A549 (cell line): ENCODE measurements around the gene CMPK1. TPM values are rescaled to one million over a fixed set of nuclear protein-coding genes. Genes with fewer than 3 reads are reported as not detected.
A peak's percentile ranks its signal among the peaks of the same experiment; 100 is the strongest.

ENCODE experiments used
- ATAC-seq, 2 experiments: fragments of 200-7000 bp in 1 of 2; fragments of >200 bp in 1 of 2; cut with Nextera tagmentation in 1 of 2; cut with Tn5 transposase in 1 of 2; 3 replicates each; pipeline versions ENCODE4 v1.8.0 to v1.9.1; 2018 to 2020; ENCODE audit warnings: mild to moderate bottlenecking in 1 of 2, moderate library complexity in 1 of 2
- CTCF ChIA-PET: fragments of 300-600 bp; sonication (Branson Sonifier 250); formaldehyde crosslinking; extraction: SDS; loops from one replicate; lab custom pipeline; 2021; ENCODE audit warnings: antibody characterized with exemption, inconsistent platforms; lab: Yijun Ruan, JAX
- POLR2A ChIA-PET: fragments of 350-600 bp; formaldehyde crosslinking; extraction: SDS; loops from one replicate; lab custom pipeline; 2021; ENCODE audit warnings: antibody characterized with exemption, inconsistent platforms; lab: Yijun Ruan, JAX
- DNase-seq, 2 experiments: peaks; one replicate each; pipeline versions ENCODE4 v3.0.0 to v3.0.0-alpha.2; 2011 to 2016; ENCODE audit warnings: low read depth in 1 of 2, low spot score in 1 of 2
- FAIRE-seq: peaks from 2 replicates; lab custom pipeline; 2011; peaks lifted over from hg19 to GRCh38; lab: Jason Lieb, UNC
- H3K27ac ChIP-seq, 2 experiments: fragments of >200 bp; sonication (Bioruptor Twin); formaldehyde crosslinking; 3 replicates each; pipeline ENCODE4 v1.5.1; 2016 to 2017
- H3K4me1 ChIP-seq: fragments of >200 bp; sonication (Bioruptor Twin); formaldehyde crosslinking; 3 replicates; pipeline ENCODE4 v1.6.1; 2016
- H3K4me2 ChIP-seq: fragments of >200 bp; sonication (Bioruptor Twin); formaldehyde crosslinking; 3 replicates; pipeline ENCODE4 v1.6.1; 2016
- H3K4me3 ChIP-seq: fragments of >200 bp; sonication (Bioruptor Twin); formaldehyde crosslinking; 3 replicates; pipeline ENCODE4 v1.5.1; 2016
- H3K9me3 ChIP-seq: fragments of >200 bp; sonication (Bioruptor Twin); formaldehyde crosslinking; 3 replicates; pipeline ENCODE4 v1.6.1; 2016
- BHLHE40 ChIP-seq: IDR thresholded peaks from 2 replicates; pipeline ENCODE4 v1.6.1; 2012; ENCODE audit warnings: low read depth, low read length, inconsistent platforms
- CBX2 ChIP-seq: fragments of 200-600 bp; sonication (generic); IDR thresholded peaks from 2 replicates; pipeline ENCODE4 v1.6.1; 2016; ENCODE audit warnings: low read depth, mild to moderate bottlenecking, borderline replicate concordance
- CBX8 ChIP-seq: fragments of 200-600 bp; sonication (generic); IDR thresholded peaks from 2 replicates; pipeline ENCODE4 v1.6.1; 2016
- CEBPB ChIP-seq, 2 experiments: fragments of >200 bp in 1 of 2; sonication (Bioruptor Twin) in 1 of 2; formaldehyde crosslinking in 1 of 2; IDR thresholded peaks; 2 replicates each; pipeline ENCODE4 v1.6.1; 2012 to 2016
- CHD2 ChIP-seq: fragments of 150-350 bp; IDR thresholded peaks from 2 replicates; pipeline ENCODE4 v1.6.1; 2014; ENCODE audit warnings: low read length; ENCODE audit not compliant: partially characterized antibody
- EHF ChIP-seq: fragments of 250-450 bp; sonication (Bioruptor Pico); IDR thresholded peaks from 2 replicates; pipeline ENCODE4 v1.5.0; 2020; ENCODE audit warnings: mild to moderate bottlenecking
- EHMT2 ChIP-seq: fragments of 200-600 bp; sonication (generic); IDR thresholded peaks from 2 replicates; pipeline ENCODE4 v1.6.1; 2016; ENCODE audit warnings: antibody characterized with exemption, low read depth, mild to moderate bottlenecking, moderate library complexity
- FOSB ChIP-seq: fragments of 250-450 bp; sonication (Bioruptor Pico); IDR thresholded peaks from 2 replicates; pipeline ENCODE4 v1.5.0; 2020; ENCODE audit warnings: mild to moderate bottlenecking, moderate library complexity
- FOSL2 ChIP-seq, 2 experiments: fragments of 450-650 bp in 1 of 2; fragments of >200 bp in 1 of 2; sonication (Bioruptor Twin) in 1 of 2; formaldehyde crosslinking; IDR thresholded peaks; 2 replicates each; pipeline versions ENCODE4 v1.5.0 to v1.6.1; 2016 to 2020; ENCODE audit warnings: mild to moderate bottlenecking in 1 of 2, moderate library complexity in 1 of 2
- FOXS1 ChIP-seq: fragments of 250-450 bp; sonication (Bioruptor Pico); IDR thresholded peaks from 2 replicates; pipeline ENCODE4 v1.5.0; 2020; ENCODE audit warnings: mild to moderate bottlenecking, moderate library complexity
- HEYL ChIP-seq: fragments of 250-450 bp; sonication (Bioruptor Pico); IDR thresholded peaks from 2 replicates; pipeline ENCODE4 v1.8.0; 2021; ENCODE audit warnings: mild to moderate bottlenecking, moderate library complexity
- HOXB13 ChIP-seq: fragments of 250-450 bp; sonication (Bioruptor Pico); IDR thresholded peaks from 2 replicates; pipeline ENCODE4 v1.5.0; 2020; ENCODE audit warnings: low read depth, mild to moderate bottlenecking, moderate library complexity
- JUN ChIP-seq, 2 experiments: fragments of >200 bp; sonication (Bioruptor Twin); formaldehyde crosslinking; IDR thresholded peaks; 2 replicates in 1 of 2; 3 replicates in 1 of 2; pipeline ENCODE4 v1.6.1; 2016 to 2017
- KDM1A ChIP-seq: fragments of 200-600 bp; sonication (generic); IDR thresholded peaks from 2 replicates; pipeline ENCODE4 v1.6.1; 2016; ENCODE audit warnings: low read depth, mild to moderate bottlenecking
- MYC ChIP-seq: IDR thresholded peaks from 2 replicates; pipeline ENCODE4 v1.6.1; 2012; ENCODE audit warnings: mild to moderate bottlenecking, inconsistent platforms, low read length, improper control_type of control experiment, borderline replicate concordance
- PHF8 ChIP-seq: fragments of 200-600 bp; sonication (generic); IDR thresholded peaks from 2 replicates; pipeline ENCODE4 v1.6.1; 2016; ENCODE audit warnings: low read depth, mild to moderate bottlenecking, antibody characterized with exemption, moderate library complexity, borderline replicate concordance
- POLR2A ChIP-seq: IDR thresholded peaks from 2 replicates; pipeline ENCODE4 v1.6.1; 2012; ENCODE audit warnings: mild to moderate bottlenecking, low read length
- RCOR1 ChIP-seq: fragments of 150-350 bp; IDR thresholded peaks from 2 replicates; pipeline ENCODE4 v1.6.1; 2014; ENCODE audit warnings: antibody characterized with exemption, low read length, low read depth
- SREBF2 ChIP-seq: fragments of 450-650 bp; IDR thresholded peaks from 2 replicates; pipeline ENCODE4 v1.6.1; 2014; ENCODE audit warnings: mild to moderate bottlenecking, moderate library complexity
- TP53 ChIP-seq: fragments of 250-450 bp; sonication (Bioruptor Pico); IDR thresholded peaks from 2 replicates; pipeline ENCODE4 v1.5.0; 2021; ENCODE audit warnings: mild to moderate bottlenecking, moderate library complexity
- ZC3H11A ChIP-seq: fragments of 450-650 bp; IDR thresholded peaks from 2 replicates; pipeline ENCODE4 v1.6.1; 2014; ENCODE audit warnings: antibody characterized with exemption, mild to moderate bottlenecking
- ZFP36 ChIP-seq: fragments of 450-650 bp; IDR thresholded peaks from 2 replicates; pipeline ENCODE4 v1.6.1; 2014; ENCODE audit warnings: borderline replicate concordance; ENCODE audit not compliant: partially characterized antibody
- ZNF302 ChIP-seq: fragments of 250-450 bp; sonication (Bioruptor Pico); IDR thresholded peaks from 2 replicates; pipeline ENCODE4 v1.9.0; 2021; ENCODE audit warnings: inconsistent platforms, mild to moderate bottlenecking, moderate library complexity
- WGBS: methylation state at CpG from one replicate; pipeline ENCODE4 v1.1.6; 2017; ENCODE audit errors: missing lambda C conversion rate; 5-methylcytosine and 5-hydroxymethylcytosine counted together
- polyA plus RNA-seq, 4 experiments: library from polyadenylated mRNA; depleted of rRNA in 3 of 4; stranded (reverse); fragments of >200 nt; fragmentation: RNase III in 1 of 4; extraction: RNeasy Plus Mini Kit Qiagen cat#74134 plus additional on column Dnase treatment in 1 of 4; gene quantifications; 2 replicates in 3 of 4; 3 replicates in 1 of 4; pipeline ENCODE4 v1.2.3, GENCODE V29; 2011 to 2017
- TF ChIP-seq, protein P1 (sequence below): fragments of 150-350 bp; IDR thresholded peaks from 2 replicates; pipeline ENCODE4 v1.6.1; 2014; ENCODE audit warnings: low read depth, mild to moderate bottlenecking, low read length
- TF ChIP-seq, protein P2 (sequence below): fragments of 450-650 bp; IDR thresholded peaks from 2 replicates; pipeline ENCODE4 v1.6.1; 2014; ENCODE audit warnings: antibody characterized with exemption
- TF ChIP-seq, protein P3 (sequence below): IDR thresholded peaks from 2 replicates; pipeline ENCODE4 v1.6.1; 2012
- TF ChIP-seq, protein P4 (sequence below): fragments of >200 bp; sonication (Bioruptor Twin); formaldehyde crosslinking; IDR thresholded peaks from 2 replicates; pipeline ENCODE4 v1.6.1; 2016
- TF ChIP-seq, protein P5 (sequence below): IDR thresholded peaks from 2 replicates; pipeline ENCODE4 v1.6.1; 2012
- TF ChIP-seq, protein P6 (sequence below): IDR thresholded peaks from 2 replicates; pipeline ENCODE4 v1.6.1; 2012; ENCODE audit warnings: low read depth, borderline replicate concordance

The CMPK1 gene
- polyA plus RNA-seq, 2 of the 4 experiments (the other 2 are of a cell fraction): 89.3 to 103 TPM

DNA sequence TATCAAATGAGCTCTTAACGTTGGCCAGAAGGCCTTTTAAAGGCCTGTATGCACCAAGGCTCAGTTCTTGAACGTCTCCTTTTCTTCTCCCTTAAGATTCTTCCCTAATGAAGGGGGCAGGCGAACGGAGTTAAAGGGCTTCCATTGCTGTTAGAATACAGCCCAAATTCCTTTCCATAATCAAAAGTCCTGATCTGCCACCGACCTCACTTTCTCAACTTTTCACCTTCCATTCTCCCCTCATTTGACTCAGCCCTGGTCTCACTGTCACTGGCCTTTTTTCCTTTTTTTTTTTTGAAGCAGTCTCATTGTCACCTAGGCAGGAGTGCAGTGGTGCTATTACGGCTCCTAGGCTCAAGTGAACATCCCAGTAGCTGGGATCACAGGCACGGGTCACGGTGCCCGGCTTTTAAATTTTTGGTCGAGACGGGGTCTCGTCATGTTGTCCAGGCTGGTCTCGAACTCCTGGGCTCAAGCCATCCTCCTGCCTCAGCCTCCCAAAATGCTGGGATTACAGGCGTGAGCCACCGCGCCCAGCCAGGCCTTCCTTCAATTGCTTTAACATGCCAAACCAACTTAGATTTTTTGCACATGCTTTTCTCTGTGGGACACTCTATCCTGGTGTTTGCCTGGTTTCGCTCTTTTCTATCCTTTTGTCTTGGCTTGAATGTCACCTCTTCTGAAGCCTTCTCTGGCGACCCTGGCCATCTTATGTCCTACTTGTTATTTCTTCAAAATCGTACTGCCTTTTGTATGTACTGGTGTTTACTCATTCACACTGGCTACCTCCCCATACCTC, 612 bp upstream of the CMPK1 start:
- H3K4me1 ChIP-seq: peaks cover 22% of the 10 kb centered on the region
- peak overlapping the region; percentile 90 to 99 for H3K27ac ChIP-seq
- CTCF ChIA-PET: interaction anchor here (0.7 to 1.1 kb wide), 2 partner anchors 18 to 91 kb away, joined by 3 to 4 read pairs; partner anchors contain the start of gene STIL
- H3K4me2 ChIP-seq: peak overlapping the region; percentile 86
- DNase-seq: no peak
- no peak for FAIRE-seq
- peak overlapping the region; percentile 79 for H3K4me3 ChIP-seq
- ATAC-seq: no peak
- H3K9me3 ChIP-seq: no peaks in the 10 kb centered on the region
- no peak for TF ChIP-seq RCOR1
- no peak for TF ChIP-seq CBX8
- TF ChIP-seq CEBPB (IDR thresholded peaks at IDR 0.05): no peak
- TF ChIP-seq BHLHE40: no peak
- TF ChIP-seq, protein P1, sequence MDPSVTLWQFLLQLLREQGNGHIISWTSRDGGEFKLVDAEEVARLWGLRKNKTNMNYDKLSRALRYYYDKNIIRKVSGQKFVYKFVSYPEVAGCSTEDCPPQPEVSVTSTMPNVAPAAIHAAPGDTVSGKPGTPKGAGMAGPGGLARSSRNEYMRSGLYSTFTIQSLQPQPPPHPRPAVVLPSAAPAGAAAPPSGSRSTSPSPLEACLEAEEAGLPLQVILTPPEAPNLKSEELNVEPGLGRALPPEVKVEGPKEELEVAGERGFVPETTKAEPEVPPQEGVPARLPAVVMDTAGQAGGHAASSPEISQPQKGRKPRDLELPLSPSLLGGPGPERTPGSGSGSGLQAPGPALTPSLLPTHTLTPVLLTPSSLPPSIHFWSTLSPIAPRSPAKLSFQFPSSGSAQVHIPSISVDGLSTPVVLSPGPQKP: no peak
- TF ChIP-seq, protein P2, sequence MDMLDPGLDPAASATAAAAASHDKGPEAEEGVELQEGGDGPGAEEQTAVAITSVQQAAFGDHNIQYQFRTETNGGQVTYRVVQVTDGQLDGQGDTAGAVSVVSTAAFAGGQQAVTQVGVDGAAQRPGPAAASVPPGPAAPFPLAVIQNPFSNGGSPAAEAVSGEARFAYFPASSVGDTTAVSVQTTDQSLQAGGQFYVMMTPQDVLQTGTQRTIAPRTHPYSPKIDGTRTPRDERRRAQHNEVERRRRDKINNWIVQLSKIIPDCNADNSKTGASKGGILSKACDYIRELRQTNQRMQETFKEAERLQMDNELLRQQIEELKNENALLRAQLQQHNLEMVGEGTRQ: no peak
- TF ChIP-seq, protein P3, sequence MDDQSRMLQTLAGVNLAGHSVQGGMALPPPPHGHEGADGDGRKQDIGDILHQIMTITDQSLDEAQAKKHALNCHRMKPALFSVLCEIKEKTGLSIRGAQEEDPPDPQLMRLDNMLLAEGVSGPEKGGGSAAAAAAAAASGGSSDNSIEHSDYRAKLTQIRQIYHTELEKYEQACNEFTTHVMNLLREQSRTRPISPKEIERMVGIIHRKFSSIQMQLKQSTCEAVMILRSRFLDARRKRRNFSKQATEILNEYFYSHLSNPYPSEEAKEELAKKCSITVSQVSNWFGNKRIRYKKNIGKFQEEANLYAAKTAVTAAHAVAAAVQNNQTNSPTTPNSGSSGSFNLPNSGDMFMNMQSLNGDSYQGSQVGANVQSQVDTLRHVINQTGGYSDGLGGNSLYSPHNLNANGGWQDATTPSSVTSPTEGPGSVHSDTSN: no peak
- TF ChIP-seq SREBF2: no peak
- TF ChIP-seq HEYL (CRISPR knock-in tag): no peak
- TF ChIP-seq, protein P4, sequence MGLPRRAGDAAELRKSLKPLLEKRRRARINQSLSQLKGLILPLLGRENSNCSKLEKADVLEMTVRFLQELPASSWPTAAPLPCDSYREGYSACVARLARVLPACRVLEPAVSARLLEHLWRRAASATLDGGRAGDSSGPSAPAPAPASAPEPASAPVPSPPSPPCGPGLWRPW: no peak
- no peak for TF ChIP-seq CBX2
- no peak for TF ChIP-seq FOSB (CRISPR knock-in tag)
- no peak for TF ChIP-seq ZNF302
- no peak for TF ChIP-seq FOSL2 (IDR thresholded peaks at IDR 0.05)
- no peak for TF ChIP-seq FOSL2 (CRISPR knock-in tag; IDR thresholded peaks at IDR 0.05)
- TF ChIP-seq TP53: no peak
- TF ChIP-seq MYC: no peak
- no peak for TF ChIP-seq HOXB13
- TF ChIP-seq FOXS1 (CRISPR knock-in tag): no peak
- no peak for TF ChIP-seq POLR2A
- TF ChIP-seq KDM1A: no peak
- POLR2A ChIA-PET: interaction anchor here (0.6 to 2.3 kb wide), 5 partner anchors 8 to 154 kb away, joined by 3 to 27 read pairs (median 4); partner anchors contain the start of genes FOXD2 and STIL
- WGBS: 34% methylated on average over 19 of the region's 19 CpGs

DNA sequence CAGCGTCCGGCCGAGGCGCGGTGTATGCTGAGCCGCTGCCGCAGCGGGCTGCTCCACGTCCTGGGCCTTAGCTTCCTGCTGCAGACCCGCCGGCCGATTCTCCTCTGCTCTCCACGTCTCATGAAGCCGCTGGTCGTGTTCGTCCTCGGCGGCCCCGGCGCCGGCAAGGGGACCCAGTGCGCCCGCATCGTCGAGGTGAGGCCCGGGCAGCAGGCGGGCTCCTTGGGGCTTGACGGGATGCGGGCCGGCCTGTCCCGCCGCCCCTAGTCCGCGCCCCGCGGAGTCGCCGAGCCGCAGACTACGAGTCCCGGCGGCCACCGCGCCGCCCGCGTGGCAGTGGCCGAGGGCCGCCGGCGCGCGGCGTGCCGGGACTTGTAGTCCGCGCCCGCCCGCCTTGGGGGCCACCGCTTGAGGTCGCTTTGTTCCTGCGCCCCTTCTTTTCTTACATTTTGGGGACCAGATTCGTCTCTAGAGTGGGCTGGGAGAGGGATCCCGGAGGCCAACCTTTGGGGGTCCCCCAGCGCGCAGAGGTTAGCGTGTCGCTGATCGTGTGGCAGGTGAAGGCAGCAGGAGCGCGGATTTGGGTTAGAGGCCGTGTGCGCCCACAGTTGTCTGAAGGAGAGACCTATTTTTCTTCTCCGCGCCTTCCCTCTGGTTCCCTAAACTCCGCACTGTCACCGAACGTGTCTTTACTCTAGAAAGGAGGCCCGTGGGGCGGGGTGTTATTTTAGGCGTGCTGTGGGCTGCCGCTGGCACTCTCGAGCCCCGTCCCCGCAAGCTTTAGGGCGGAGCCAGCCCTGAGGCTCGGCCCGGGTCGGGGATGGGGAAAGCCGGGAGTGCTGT, 553 bp downstream of the CMPK1 start:
- peak overlapping the region; percentile 79 for H3K4me3 ChIP-seq
- ChIA-PET POLR2A (interaction anchor here (0.9 to 2.3 kb wide), 5 partner anchors 9 to 392 kb away, joined by 3 to 27 read pairs (median 4); partner anchors contain the start of genes FOXD2 and STIL), CTCF (interaction anchor here (0.6 to 1.1 kb wide), 4 partner anchors 12 to 155 kb away, joined by 3 to 4 read pairs (median 3); partner anchors contain the start of gene STIL)
- H3K9me3 ChIP-seq: no peaks in the 10 kb centered on the region
- FAIRE-seq (no peak), ATAC-seq (peak; percentile 94 to 95), DNase-seq (peak; percentile 80 to 87)
- WGBS: 2% methylated on average over 28 of the region's 90 CpGs
- peak overlapping the region; percentile 89 for H3K4me2 ChIP-seq
- H3K4me1 ChIP-seq: peaks cover 28% of the 10 kb centered on the region
- H3K27ac ChIP-seq: peak overlapping the region; percentile 90 to 99
- no peak for TF ChIP-seq EHMT2
- 0 out of 5 replicates have a peak, but pooled peaks of 1 of the 2 experiments have one; percentile 18 for TF ChIP-seq JUN (IDR thresholded peaks at IDR 0.05)
- TF ChIP-seq TP53: 0 out of 2 replicates have a peak, but pooled peaks have one; percentile 36
- TF ChIP-seq, protein P5, sequence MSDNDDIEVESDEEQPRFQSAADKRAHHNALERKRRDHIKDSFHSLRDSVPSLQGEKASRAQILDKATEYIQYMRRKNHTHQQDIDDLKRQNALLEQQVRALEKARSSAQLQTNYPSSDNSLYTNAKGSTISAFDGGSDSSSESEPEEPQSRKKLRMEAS: peak; percentile 1
- no peak for TF ChIP-seq EHF
- TF ChIP-seq PHF8: peak; percentile 27; the same call in 1 of the 2 replicates
- TF ChIP-seq POLR2A: peak; percentile 46
- TF ChIP-seq ZFP36: no peak
- TF ChIP-seq SREBF2: no peak
- no peak for TF ChIP-seq ZC3H11A
- TF ChIP-seq, protein P3: no peak
- TF ChIP-seq FOXS1 (CRISPR knock-in tag): no peak
- TF ChIP-seq, protein P6, sequence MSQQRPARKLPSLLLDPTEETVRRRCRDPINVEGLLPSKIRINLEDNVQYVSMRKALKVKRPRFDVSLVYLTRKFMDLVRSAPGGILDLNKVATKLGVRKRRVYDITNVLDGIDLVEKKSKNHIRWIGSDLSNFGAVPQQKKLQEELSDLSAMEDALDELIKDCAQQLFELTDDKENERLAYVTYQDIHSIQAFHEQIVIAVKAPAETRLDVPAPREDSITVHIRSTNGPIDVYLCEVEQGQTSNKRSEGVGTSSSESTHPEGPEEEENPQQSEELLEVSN: no peak
- TF ChIP-seq CHD2: no peak
